ENCODE data around the gene ADCY4.

The ADCY4 gene

GRCh38 chr14:24366413-24366720 lies 31.5 kb upstream of the ADCY4 start:
- TF ChIP-seq CTCF (IDR thresholded peaks at IDR 0.05; ENCODE audit: low read length, missing control alignments), result no peak
- peak overlapping the region; percentile 94 for H3K4me3 ChIP-seq (replicated peaks; ENCODE audit: low read depth, low read length)
- no peak for DNase-seq (ENCODE audit: low read depth)

- peak overlapping the region; percentile 94 for H3K4me3 ChIP-seq (replicated peaks; ENCODE audit: low read depth, low read length)
- TF ChIP-seq CTCF (IDR thresholded peaks at IDR 0.05; ENCODE audit: low read length, missing control alignments), result peak; percentile 98
- DNase-seq (ENCODE audit: low read depth), result peak; percentile 97
Observed at GRCh38 chr14:24365600-24366412, 30.9 kb upstream of the ADCY4 start.

- no peak overlapping the region for H3K4me3 ChIP-seq (replicated peaks; ENCODE audit: low read depth, low read length)
- no peak for DNase-seq (ENCODE audit: low read depth)
- no peak for TF ChIP-seq CTCF (IDR thresholded peaks at IDR 0.05; ENCODE audit: low read length, missing control alignments)
Observed at GRCh38 chr14:24364841-24365240, 30.0 kb upstream of the ADCY4 start.

GRCh38 chr14:24363401-24363800 lies 28.5 kb upstream of the ADCY4 start:
- no peak overlapping the region for H3K4me3 ChIP-seq (replicated peaks; ENCODE audit: low read depth, low read length)
- no peak for DNase-seq (ENCODE audit: low read depth)
- no peak for TF ChIP-seq CTCF (IDR thresholded peaks at IDR 0.05; ENCODE audit: low read length, missing control alignments)

GRCh38 chr14:24362241-24362960 lies 27.5 kb upstream of the ADCY4 start:
- no peak for TF ChIP-seq CTCF (IDR thresholded peaks at IDR 0.05; ENCODE audit: low read length, missing control alignments)
- DNase-seq (ENCODE audit: low read depth), result no peak
- H3K4me3 ChIP-seq (replicated peaks; ENCODE audit: low read depth, low read length), result no peak overlapping the region

GRCh38 chr14:24361326-24361725 lies 26.5 kb upstream of the ADCY4 start:
- DNase-seq (ENCODE audit: low read depth), result no peak
- no peak for TF ChIP-seq CTCF (IDR thresholded peaks at IDR 0.05; ENCODE audit: low read length, missing control alignments)
- no peak overlapping the region for H3K4me3 ChIP-seq (replicated peaks; ENCODE audit: low read depth, low read length)
